GM18868 (cell line): Measurements from ENCODE around the gene SPP2.

Source experiments
- ATAC-seq: cut with Tn5 transposase; IDR thresholded peaks from one replicate; pipeline ENCODE4 v1.9.1; 2021; ENCODE audit warnings: mild to moderate bottlenecking, moderate library complexity; ENCODE audit not compliant: unreplicated experiment

The SPP2 gene

GRCh38 chr2:234033885-234034284 lies 16.6 kb upstream of the SPP2 start:
- ATAC-seq: no peak

GRCh38 chr2:234038076-234038802 lies 12.3 kb upstream of the SPP2 start:
- ATAC-seq: no peak

GRCh38 chr2:234044157-234044556 lies 6.3 kb upstream of the SPP2 start:
- ATAC-seq: no peak

- ATAC-seq: no peak
Measured at GRCh38 chr2:234046521-234046920, 4.0 kb upstream of the SPP2 start.

GRCh38 chr2:234047361-234047760 lies 3.1 kb upstream of the SPP2 start:
- no peak for ATAC-seq

- no peak for ATAC-seq
Measured at GRCh38 chr2:234048049-234048448, 2.5 kb upstream of the SPP2 start.

GRCh38 chr2:234051374-234052070 lies 1.0 kb downstream of the SPP2 start:
- no peak for ATAC-seq

GRCh38 chr2:234058881-234059280 lies 8.4 kb downstream of the SPP2 start:
- ATAC-seq: no peak

- ATAC-seq: no peak
Measured at GRCh38 chr2:234060236-234060635, 9.7 kb downstream of the SPP2 start.

GRCh38 chr2:234061624-234062257 lies 11.2 kb downstream of the SPP2 start:
- ATAC-seq: no peak

GRCh38 chr2:234066587-234066986 lies 16.1 kb downstream of the SPP2 start:
- no peak for ATAC-seq

- no peak for ATAC-seq
Measured at GRCh38 chr2:234071664-234072063, 21.2 kb downstream of the SPP2 start.

GRCh38 chr2:234072454-234072853 lies 22.0 kb downstream of the SPP2 start:
- no peak for ATAC-seq

- ATAC-seq: no peak
Measured at GRCh38 chr2:234074751-234075517, 24.4 kb downstream of the SPP2 start.

- no peak for ATAC-seq
Measured at GRCh38 chr2:234075518-234075915, 25.0 kb downstream of the SPP2 start.

GRCh38 chr2:234075947-234076346 lies 25.4 kb downstream of the SPP2 start:
- no peak for ATAC-seq

GRCh38 chr2:234076451-234076850 lies 25.9 kb downstream of the SPP2 start:
- no peak for ATAC-seq

GRCh38 chr2:234078129-234078528 lies 27.6 kb downstream of the SPP2 start:
- ATAC-seq: no peak

GRCh38 chr2:234081970-234082822 lies 31.7 kb downstream of the SPP2 start:
- no peak for ATAC-seq

- ATAC-seq: no peak
Measured at GRCh38 chr2:234083572-234084348, 33.3 kb downstream of the SPP2 start.
